WTC11 (cell line): ENCODE measurements around the gene RFX3.

Source experiments
- ATF3 ChIP-seq: sonication (generic); formaldehyde crosslinking; conservative IDR thresholded peaks from 2 replicates; pipeline ENCODE4 v1.8.1; 2022; ENCODE audit warnings: mild to moderate bottlenecking, missing genetic modification reagents
- ATF6 ChIP-seq: sonication (generic); formaldehyde crosslinking; IDR thresholded peaks from 2 replicates; pipeline ENCODE4 v1.8.1; 2023; ENCODE audit warnings: mild to moderate bottlenecking, missing genetic modification reagents
- RELA ChIP-seq: sonication (generic); formaldehyde crosslinking; IDR thresholded peaks from 2 replicates; pipeline ENCODE4 v1.8.1; 2022; ENCODE audit warnings: missing genetic modification reagents, mild to moderate bottlenecking, borderline replicate concordance
- SP1 ChIP-seq: sonication (generic); formaldehyde crosslinking; conservative IDR thresholded peaks from 2 replicates; pipeline ENCODE4 v1.8.1; 2022; ENCODE audit warnings: missing genetic modification reagents

GRCh38 chr9:3239240-3239639 is 286.6 kb downstream of the RFX3 start:
- TF ChIP-seq ATF3 (CRISPR knock-in tag), result no peak
- TF ChIP-seq RELA (CRISPR knock-in tag), result no peak
- no peak for TF ChIP-seq SP1
- TF ChIP-seq ATF6 (CRISPR knock-in tag), result no peak
